Brain microvascular endothelial cell (primary cell): ENCODE results near the gene EGLN3.
"Not testable (repeated sequence)": the region's sequence is repeated elsewhere in the genome, so short reads cannot be mapped to it uniquely, and the experiment has no call there.

ENCODE experiments used
- DNase-seq: peaks from one replicate; pipeline ENCODE4 v3.0.0-alpha.2; 2020
- H3K27ac ChIP-seq: fragments of 250-450 bp; sonication (Bioruptor Pico); 2 replicates; pipeline ENCODE4 v1.5.1; 2020; ENCODE audit warnings: mild to moderate bottlenecking, moderate library complexity
- H3K27me3 ChIP-seq: fragments of 250-450 bp; sonication (Bioruptor Pico); replicated peaks from 2 replicates; pipeline ENCODE4 v1.5.1; 2020; ENCODE audit warnings: mild to moderate bottlenecking
- H3K36me3 ChIP-seq: fragments of 250-450 bp; sonication (Bioruptor Pico); replicated peaks from 2 replicates; pipeline ENCODE4 v1.5.1; 2020; ENCODE audit warnings: mild to moderate bottlenecking
- H3K4me3 ChIP-seq: 2 replicates; pipeline ENCODE4 v1.5.1; 2011; ENCODE audit warnings: low read depth, mild to moderate bottlenecking, control low read depth, low read length, moderate library complexity
- in situ Hi-C: cut with HindIII; loops from 2 replicates; pipeline ENCODE4 v1.10.0; 2017; ENCODE audit warnings: low sequenced_read_pairs, low pct_ligation_motif_present
- TF ChIP-seq, protein P1 (sequence below): IDR thresholded peaks from 2 replicates; pipeline ENCODE4 v1.5.1; 2011; ENCODE audit warnings: low read depth, mild to moderate bottlenecking, moderate library complexity, low read length, control low read depth, inconsistent platforms; ENCODE audit errors: missing control alignments

The EGLN3 gene

DNA sequence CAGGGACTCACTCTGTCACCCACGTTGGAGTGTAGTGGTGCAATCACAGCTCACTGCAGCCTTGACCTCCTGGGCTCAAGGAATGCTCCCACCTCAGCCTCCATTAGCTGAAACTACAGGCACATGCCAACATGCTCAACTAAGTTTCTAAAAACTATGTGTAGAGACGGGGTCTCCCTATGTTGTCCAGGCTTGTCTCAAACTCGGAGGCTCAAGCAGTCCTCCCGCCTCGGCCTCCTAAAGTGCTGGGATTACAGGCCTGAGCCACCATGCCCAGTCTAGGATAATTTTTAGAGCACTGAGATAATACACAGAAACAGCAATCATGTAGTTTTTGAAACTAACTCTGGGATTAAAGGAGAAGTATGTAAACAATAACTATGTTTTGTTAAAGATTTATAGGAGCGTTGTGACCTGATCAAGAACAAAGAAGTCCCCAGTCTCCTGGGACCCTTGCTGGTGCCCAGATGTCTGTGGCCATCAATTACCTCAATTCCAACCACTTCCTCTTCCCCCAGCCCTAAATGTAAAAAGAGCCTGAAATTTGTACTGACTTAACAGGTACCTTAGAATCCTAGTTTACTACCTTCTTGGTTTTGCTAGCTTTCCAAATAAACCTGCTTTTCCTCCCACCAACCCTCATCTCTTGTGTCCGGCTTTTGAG, 28.9 kb upstream of the EGLN3 start:
- no peaks in the 10 kb centered on the region for H3K27me3 ChIP-seq
- H3K36me3 ChIP-seq = no peaks in the 10 kb centered on the region
- H3K27ac ChIP-seq = no peak overlapping the region
- H3K4me3 ChIP-seq = no peak overlapping the region
- in situ Hi-C loops = no loop called here
- TF ChIP-seq, protein P1, sequence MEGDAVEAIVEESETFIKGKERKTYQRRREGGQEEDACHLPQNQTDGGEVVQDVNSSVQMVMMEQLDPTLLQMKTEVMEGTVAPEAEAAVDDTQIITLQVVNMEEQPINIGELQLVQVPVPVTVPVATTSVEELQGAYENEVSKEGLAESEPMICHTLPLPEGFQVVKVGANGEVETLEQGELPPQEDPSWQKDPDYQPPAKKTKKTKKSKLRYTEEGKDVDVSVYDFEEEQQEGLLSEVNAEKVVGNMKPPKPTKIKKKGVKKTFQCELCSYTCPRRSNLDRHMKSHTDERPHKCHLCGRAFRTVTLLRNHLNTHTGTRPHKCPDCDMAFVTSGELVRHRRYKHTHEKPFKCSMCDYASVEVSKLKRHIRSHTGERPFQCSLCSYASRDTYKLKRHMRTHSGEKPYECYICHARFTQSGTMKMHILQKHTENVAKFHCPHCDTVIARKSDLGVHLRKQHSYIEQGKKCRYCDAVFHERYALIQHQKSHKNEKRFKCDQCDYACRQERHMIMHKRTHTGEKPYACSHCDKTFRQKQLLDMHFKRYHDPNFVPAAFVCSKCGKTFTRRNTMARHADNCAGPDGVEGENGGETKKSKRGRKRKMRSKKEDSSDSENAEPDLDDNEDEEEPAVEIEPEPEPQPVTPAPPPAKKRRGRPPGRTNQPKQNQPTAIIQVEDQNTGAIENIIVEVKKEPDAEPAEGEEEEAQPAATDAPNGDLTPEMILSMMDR = no peak
- no peak for DNase-seq

DNA sequence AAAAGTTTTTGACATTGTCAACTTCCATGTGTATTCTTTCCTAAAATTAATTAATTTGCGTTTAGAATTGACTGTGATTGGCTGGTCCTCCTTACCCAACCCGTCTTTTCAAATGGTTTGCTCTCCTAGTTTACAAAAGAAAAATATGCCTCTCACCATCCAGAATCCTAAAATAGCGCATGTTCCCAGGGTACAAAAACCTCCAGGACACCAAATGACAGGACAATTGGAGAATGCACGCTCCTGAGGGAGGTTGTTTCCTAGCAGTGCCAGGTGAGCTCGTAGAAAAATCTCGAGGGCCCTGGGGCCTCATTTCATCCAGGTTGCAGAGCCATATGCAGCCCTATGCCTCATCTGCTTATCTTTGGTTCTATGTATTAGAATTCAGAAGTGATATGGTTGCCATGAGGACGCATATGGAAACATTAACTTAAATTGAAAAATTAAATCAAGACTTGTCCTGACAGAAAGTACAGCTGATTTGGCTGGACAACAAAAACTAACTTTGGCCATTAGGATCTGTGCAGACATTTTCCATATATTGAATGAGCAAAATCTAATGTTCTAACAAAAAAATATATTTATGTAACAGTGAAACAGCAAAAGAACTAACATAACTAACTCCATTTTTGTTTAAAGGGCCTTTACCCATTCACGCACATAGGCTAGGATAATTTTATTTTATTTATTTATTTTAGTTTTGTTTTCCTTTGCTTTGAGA, 28.2 kb upstream of the EGLN3 start:
- TF ChIP-seq, protein P1 = no peak
- in situ Hi-C loops = no loop called here
- DNase-seq = no peak
- Histone ChIP-seq H3K27me3 (no peaks in the 10 kb centered on the region), H3K27ac (no peak overlapping the region), H3K4me3 (no peak overlapping the region), H3K36me3 (no peaks in the 10 kb centered on the region)

DNA sequence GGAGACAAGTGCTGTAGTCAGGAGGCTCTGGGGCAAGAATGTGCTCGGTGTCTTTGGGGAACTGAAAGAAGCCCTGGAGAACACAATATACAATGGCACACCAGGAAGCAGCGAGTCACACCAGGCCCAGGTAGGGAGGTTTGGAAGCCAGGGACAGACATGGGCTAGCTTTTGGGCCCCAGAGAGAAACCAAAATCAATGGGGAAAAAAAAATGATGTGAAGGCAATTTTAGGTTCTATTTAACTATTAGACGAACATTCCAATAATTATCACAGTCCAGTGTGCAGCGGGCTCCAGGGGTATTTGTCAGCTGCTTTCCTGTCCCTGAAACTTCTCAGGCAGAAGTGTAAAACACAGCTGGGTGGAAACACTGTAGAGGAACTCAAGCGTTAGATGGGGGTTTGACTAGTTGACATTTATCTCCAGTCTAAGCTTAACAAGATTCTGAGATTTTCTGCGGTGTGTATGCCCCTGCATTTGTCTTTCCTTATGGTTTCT, 21.8 kb upstream of the EGLN3 start:
- Histone ChIP-seq H3K36me3 (no peaks in the 10 kb centered on the region), H3K27ac (no peak overlapping the region), H3K27me3 (no peaks in the 10 kb centered on the region), H3K4me3 (no peak overlapping the region)
- TF ChIP-seq, protein P1 = no peak
- DNase-seq = no peak
- in situ Hi-C loops = no loop called here

DNA sequence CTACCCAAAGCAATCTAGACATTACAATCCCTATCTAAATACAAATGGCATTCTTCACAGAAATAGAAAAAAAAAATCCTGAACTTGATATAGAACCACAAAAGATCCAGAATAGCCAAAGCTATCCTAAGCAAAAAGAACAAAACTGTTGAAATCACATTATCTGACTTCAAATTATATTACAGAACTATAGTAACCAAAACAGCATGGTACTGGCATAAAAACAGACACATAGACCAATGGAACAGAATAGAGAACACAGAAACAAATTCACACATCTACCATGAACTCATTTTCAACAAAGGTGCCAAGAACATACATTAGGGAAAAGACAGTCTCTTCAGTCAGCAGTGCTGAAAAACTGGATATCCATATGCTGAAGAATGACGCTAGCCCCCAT, 19.0 kb upstream of the EGLN3 start:
- H3K27me3 ChIP-seq, in situ Hi-C loops, H3K27ac ChIP-seq, H3K4me3 ChIP-seq, DNase-seq, H3K36me3 ChIP-seq: not testable (repeated sequence)

DNA sequence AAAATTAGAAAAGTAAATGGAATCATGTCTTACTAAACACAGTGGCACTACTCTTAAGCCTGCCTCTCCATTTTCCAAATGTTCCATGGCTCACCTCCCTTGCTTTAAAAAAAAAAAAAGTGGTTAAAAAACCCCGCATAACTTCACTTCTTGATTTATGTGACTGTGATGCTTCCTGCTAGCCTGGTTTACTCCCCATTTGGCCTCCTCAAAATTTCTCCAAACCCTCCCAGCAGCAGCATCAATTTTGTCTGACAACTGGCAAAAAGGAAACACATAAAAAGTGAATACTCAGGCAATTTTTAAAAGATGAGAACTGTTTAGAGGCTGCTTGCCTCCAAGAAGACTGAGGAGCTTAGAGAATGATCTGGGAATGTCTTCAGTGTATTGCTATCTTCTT, 17.8 kb upstream of the EGLN3 start:
- TF ChIP-seq, protein P1 = no peak
- no peak overlapping the region for H3K4me3 ChIP-seq
- no peak overlapping the region for H3K27ac ChIP-seq
- H3K27me3 ChIP-seq = no peaks in the 10 kb centered on the region
- in situ Hi-C loops = no loop called here
- no peaks in the 10 kb centered on the region for H3K36me3 ChIP-seq
- no peak for DNase-seq

DNA sequence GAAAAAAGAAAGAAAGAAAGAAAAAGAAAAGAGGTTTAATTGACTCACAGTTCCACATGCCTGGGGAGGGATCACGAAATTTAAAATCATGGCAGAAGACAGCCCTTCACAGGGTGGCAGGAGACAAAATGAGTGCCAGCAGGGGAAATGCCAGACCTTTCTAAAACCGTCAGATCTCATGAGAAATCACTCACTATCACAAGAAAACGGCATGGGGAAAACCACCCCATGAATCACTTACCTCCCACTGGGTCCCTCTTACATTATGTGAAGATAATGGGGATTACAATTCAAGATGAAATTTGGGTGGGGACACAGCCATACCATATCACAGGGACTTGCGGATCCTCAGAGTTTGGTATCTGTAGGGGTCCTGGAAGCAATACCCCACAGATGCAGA, 16.3 kb upstream of the EGLN3 start:
- Histone ChIP-seq H3K4me3 (no peak overlapping the region), H3K36me3 (no peaks in the 10 kb centered on the region), H3K27me3 (no peaks in the 10 kb centered on the region), H3K27ac (no peak overlapping the region)
- in situ Hi-C loops = no loop called here
- TF ChIP-seq, protein P1 = no peak
- DNase-seq = peak; percentile 9
